Right renal cortex interstitium (tissue), 3 donors: ENCODE data around the gene RNF220. TPM values are rescaled to one million over a fixed set of nuclear protein-coding genes. Genes with fewer than 3 reads are reported as not detected.

Experiments
- DNase-seq, 3 donors: peaks; one replicate each; pipeline ENCODE4 v3.0.0-alpha.2; 2013; ENCODE audit warnings: low read depth in 3 of 3, low spot score in 2 of 3
- polyA plus RNA-seq, 3 donors: library from polyadenylated mRNA; unstranded; fragments of 120-200 nt; gene quantifications; one replicate each; pipeline ENCODE4 v1.2.1, GENCODE V29; 2013; ENCODE audit not compliant: insufficient read length in 3 of 3

RNF220 gene
- polyA plus RNA-seq, 3 donors = 97.3 to 119 (median 102) TPM

GRCh38 chr1:44406737-44407429 lies 1.8 kb downstream of the RNF220 start:
- DNase-seq = no peak

- DNase-seq = no peak
These were observed 2.6 kb downstream of the RNF220 start for GRCh38 chr1:44407430-44408211.

GRCh38 chr1:44408212-44408582 lies 3.1 kb downstream of the RNF220 start:
- no peak for DNase-seq

- no peak for DNase-seq
These were observed 3.9 kb downstream of the RNF220 start for GRCh38 chr1:44408632-44409602.

GRCh38 chr1:44409757-44410156 lies 4.7 kb downstream of the RNF220 start:
- no peak for DNase-seq

- DNase-seq = no peak
These were observed 6.8 kb downstream of the RNF220 start for GRCh38 chr1:44411861-44412260.

GRCh38 chr1:44412601-44413000 lies 7.5 kb downstream of the RNF220 start:
- DNase-seq = no peak

- DNase-seq = no peak
These were observed 8.7 kb downstream of the RNF220 start for GRCh38 chr1:44413740-44414139.

- no peak for DNase-seq
These were observed 10.0 kb downstream of the RNF220 start for GRCh38 chr1:44415013-44415412.

GRCh38 chr1:44416408-44416807 lies 11.4 kb downstream of the RNF220 start:
- DNase-seq = no peak

- no peak for DNase-seq
These were observed 12.4 kb downstream of the RNF220 start for GRCh38 chr1:44417351-44418021.

- DNase-seq = no peak
These were observed 13.1 kb downstream of the RNF220 start for GRCh38 chr1:44418022-44418673.

GRCh38 chr1:44419901-44420300 lies 14.8 kb downstream of the RNF220 start:
- DNase-seq = no peak

- no peak for DNase-seq
These were observed 15.5 kb downstream of the RNF220 start for GRCh38 chr1:44420535-44420934.

- no peak for DNase-seq
These were observed 16.4 kb downstream of the RNF220 start for GRCh38 chr1:44421446-44421884.

GRCh38 chr1:44422161-44422560 lies 17.1 kb downstream of the RNF220 start:
- DNase-seq = no peak

GRCh38 chr1:44423591-44424537 lies 18.8 kb downstream of the RNF220 start:
- no peak for DNase-seq

GRCh38 chr1:44424747-44425146 lies 19.7 kb downstream of the RNF220 start:
- no peak for DNase-seq
